Thymus (tissue), 11 donors: ENCODE measurements around the gene C2orf92. TPM values are rescaled to one million over a fixed set of nuclear protein-coding genes. Genes with fewer than 3 reads are reported as not detected.

Experiments used
- DNase-seq, 9 donors: peaks; one replicate each; pipeline ENCODE4 v3.0.0-alpha.2; 2013; ENCODE audit warnings: low spot score in 9 of 9, low read depth in 6 of 9, missing footprints in 1 of 9
- H3K27ac ChIP-seq, 2 donors: one replicate each; pipeline ENCODE4 v1.5.1; 2013; ENCODE audit warnings: control low read depth in 1 of 2, low read depth in 1 of 2, low read length in 1 of 2, mild to moderate bottlenecking in 1 of 2, moderate library complexity in 1 of 2
- H3K27me3 ChIP-seq, 2 donors: one replicate each; pipeline ENCODE4 v1.5.1; 2013; ENCODE audit warnings: low read length in 1 of 2; ENCODE audit not compliant: control insufficient read depth in 2 of 2, insufficient read depth in 1 of 2
- H3K36me3 ChIP-seq, 2 donors: one replicate each; pipeline ENCODE4 v1.5.1; 2013; ENCODE audit warnings: low read length in 1 of 2, mild to moderate bottlenecking in 1 of 2, moderate library complexity in 1 of 2; ENCODE audit not compliant: control insufficient read depth in 2 of 2, insufficient read depth in 2 of 2
- H3K4me1 ChIP-seq, 2 donors: one replicate each; pipeline ENCODE4 v1.5.1; 2013; ENCODE audit warnings: low read length in 2 of 2; ENCODE audit not compliant: control insufficient read depth in 2 of 2, insufficient read depth in 2 of 2
- H3K4me3 ChIP-seq, 2 donors: one replicate each; pipeline ENCODE4 v1.5.1; 2013; ENCODE audit warnings: low read length in 2 of 2, control low read depth in 1 of 2, mild to moderate bottlenecking in 1 of 2
- H3K9me3 ChIP-seq, 2 donors: one replicate each; pipeline ENCODE4 v1.5.1; 2013; ENCODE audit warnings: low read length in 1 of 2, mild to moderate bottlenecking in 1 of 2; ENCODE audit not compliant: control insufficient read depth in 2 of 2, insufficient read depth in 1 of 2
- WGBS: extraction: QIAGEN DNeasy Blood & Tissue Kit; methylation state at CpG from one replicate; pipeline ENCODE4 v1.1.7; 2013; 5-methylcytosine and 5-hydroxymethylcytosine counted together
- polyA plus RNA-seq: library from polyadenylated mRNA; stranded (reverse); fragments of 200-250 nt; gene quantifications from one replicate; pipeline ENCODE4 v1.2.3, GENCODE V29; 2013
- total RNA-seq: library from RNA; stranded (reverse); fragments of 120-200 nt; gene quantifications from one replicate; pipeline ENCODE4 v1.2.4, GENCODE V29; 2013
- donor health status: healthy.

The C2orf92 gene
- total and polyA plus RNA-seq, 2 donors: 2.9 to 13.1 TPM

DNA sequence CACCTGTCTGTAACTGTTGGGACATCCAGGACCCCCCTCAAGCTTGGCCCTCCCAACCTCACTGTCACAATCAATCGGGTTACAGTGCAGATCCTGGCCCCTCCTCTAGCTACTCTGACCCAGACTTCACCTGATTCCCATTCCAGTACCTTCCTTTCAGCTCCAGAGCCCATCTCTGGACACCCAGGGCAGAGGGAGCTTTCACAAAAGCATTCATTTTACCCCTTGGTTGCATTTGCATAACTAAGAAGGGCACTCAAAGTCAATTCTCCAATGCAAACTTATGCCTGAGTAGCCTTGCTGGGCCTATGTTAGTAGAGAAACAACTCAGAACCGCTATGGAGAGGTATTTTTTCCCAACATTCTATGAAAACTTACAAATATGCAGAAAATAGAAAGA, 51.2 kb downstream of the C2orf92 start:
- 95% methylated on average over 2 of the region's 2 CpGs for WGBS
- H3K27ac ChIP-seq: no peak overlapping the region
- H3K27me3 ChIP-seq: no peaks in the 10 kb centered on the region
- no peaks in the 10 kb centered on the region for H3K9me3 ChIP-seq
- H3K36me3 ChIP-seq: peaks cover 59 to 68% of the 10 kb centered on the region in 2 donors
- H3K4me1 ChIP-seq: peaks cover 38 to 50% of the 10 kb centered on the region in 2 donors
- DNase-seq: no peak
- H3K4me3 ChIP-seq: no peak overlapping the region

DNA sequence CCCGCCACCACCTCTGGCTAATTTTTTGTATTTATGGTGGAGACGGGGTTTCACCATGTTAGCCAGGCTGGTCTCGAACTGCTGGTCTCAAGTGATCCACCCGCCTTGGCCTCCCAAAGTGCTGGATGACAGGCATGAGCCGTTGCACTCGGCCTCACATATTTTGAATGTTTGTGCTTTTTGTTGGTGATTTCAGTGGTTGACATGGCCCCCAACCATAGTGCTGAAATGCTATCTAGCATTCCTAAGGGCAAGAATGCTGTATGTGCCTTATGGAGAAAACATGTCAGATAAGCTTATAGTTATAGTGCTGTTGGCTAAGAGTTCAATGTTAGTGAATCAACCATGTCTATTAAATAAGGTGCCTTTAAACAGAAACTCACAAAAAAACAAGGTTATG, 52.7 kb downstream of the C2orf92 start:
- Histone ChIP-seq H3K27me3 (no peaks in the 10 kb centered on the region), H3K9me3 (no peaks in the 10 kb centered on the region), H3K36me3 (peaks cover 62 to 69% of the 10 kb centered on the region in 2 donors), H3K27ac (no peak overlapping the region), H3K4me1 (peaks cover 24 to 35% of the 10 kb centered on the region in 2 donors), H3K4me3 (no peak overlapping the region)
- DNase-seq: no peak
- WGBS: 98% methylated on average over 6 of the region's 6 CpGs

DNA sequence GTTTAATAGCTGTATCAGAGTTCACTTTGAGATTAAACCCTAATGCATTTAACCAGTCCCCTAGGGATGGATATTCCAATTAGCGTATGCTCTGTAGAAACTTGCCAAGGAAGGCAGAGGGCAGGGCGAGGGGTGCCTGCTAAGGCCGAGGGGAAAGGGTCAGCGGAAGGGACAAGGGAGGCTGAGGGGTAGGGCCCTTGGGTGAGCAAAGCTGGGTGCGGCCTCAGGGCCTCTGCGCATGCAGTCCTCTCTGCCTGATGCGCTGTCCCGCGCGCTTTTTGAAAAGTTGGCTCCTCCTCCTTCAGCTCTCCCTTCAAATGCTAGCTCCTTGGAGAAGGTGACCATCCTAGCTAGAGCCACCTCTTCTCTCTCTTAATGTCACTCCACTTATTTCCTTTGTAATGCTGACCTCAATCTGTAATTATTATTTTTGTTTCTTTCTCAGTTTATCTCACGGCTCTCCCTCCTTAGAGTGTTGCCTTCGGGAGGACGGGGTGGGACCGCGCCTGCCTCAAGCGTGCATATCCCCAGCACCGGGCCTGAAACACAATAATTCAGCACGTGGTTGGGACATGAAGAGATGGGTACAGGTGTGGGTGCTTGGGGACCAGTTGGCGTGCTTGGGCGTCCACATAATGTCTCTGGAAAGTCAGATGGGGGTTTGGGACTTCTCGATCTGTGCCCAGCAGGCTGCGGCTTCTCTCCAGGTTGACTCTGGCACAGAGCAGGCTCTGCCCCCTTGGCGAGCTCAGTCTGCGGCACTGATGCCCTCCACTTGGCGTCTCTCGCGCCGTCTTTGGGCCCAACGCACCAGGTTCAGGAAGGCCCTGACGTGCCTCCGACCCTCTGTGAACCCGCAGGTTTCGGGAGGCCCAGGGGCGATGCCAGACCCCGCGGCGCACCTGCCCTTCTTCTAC, 53.9 kb downstream of the C2orf92 start:
- Histone ChIP-seq H3K9me3 (no peaks in the 10 kb centered on the region), H3K27ac (no peak overlapping the region), H3K36me3 (peaks cover 66 to 76% of the 10 kb centered on the region in 2 donors), H3K27me3 (no peaks in the 10 kb centered on the region), H3K4me1 (peaks cover 13 to 27% of the 10 kb centered on the region in 2 donors), H3K4me3 (no peak overlapping the region)
- no peak for DNase-seq
- WGBS: 95% methylated on average over 37 of the region's 37 CpGs

DNA sequence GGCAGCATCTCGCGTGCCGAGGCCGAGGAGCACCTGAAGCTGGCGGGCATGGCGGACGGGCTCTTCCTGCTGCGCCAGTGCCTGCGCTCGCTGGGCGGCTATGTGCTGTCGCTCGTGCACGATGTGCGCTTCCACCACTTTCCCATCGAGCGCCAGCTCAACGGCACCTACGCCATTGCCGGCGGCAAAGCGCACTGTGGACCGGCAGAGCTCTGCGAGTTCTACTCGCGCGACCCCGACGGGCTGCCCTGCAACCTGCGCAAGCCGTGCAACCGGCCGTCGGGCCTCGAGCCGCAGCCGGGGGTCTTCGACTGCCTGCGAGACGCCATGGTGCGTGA, 54.5 kb downstream of the C2orf92 start:
- Histone ChIP-seq H3K27ac (no peak overlapping the region), H3K4me1 (peaks cover 13 to 20% of the 10 kb centered on the region in 2 donors), H3K27me3 (no peaks in the 10 kb centered on the region), H3K9me3 (no peaks in the 10 kb centered on the region), H3K4me3 (no peak overlapping the region), H3K36me3 (peaks cover 69 to 79% of the 10 kb centered on the region in 2 donors)
- DNase-seq: no peak
- 94% methylated on average over 41 of the region's 41 CpGs for WGBS

DNA sequence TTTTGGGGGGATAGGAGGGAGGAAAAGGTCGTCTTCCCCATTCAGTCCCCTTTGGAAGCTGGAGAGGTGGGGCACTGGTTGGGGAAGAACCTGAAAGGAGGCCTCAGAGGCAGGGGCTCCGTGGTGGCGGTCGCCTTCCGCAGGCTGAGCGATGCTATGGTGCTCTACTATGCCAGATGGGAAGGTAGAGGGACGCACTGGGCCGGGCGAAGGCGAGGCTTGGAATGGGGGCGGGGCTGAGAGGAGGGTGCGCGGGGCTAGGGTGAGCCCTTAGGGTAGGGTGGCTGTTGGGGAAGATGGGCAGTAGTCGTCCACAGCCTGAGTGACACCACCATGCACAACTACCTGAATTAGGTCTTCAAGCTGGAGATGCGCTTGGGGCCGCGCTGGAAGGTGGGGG, 55.0 kb downstream of the C2orf92 start:
- WGBS: 97% methylated on average over 17 of the region's 17 CpGs
- H3K9me3 ChIP-seq: no peaks in the 10 kb centered on the region
- no peak for DNase-seq

DNA sequence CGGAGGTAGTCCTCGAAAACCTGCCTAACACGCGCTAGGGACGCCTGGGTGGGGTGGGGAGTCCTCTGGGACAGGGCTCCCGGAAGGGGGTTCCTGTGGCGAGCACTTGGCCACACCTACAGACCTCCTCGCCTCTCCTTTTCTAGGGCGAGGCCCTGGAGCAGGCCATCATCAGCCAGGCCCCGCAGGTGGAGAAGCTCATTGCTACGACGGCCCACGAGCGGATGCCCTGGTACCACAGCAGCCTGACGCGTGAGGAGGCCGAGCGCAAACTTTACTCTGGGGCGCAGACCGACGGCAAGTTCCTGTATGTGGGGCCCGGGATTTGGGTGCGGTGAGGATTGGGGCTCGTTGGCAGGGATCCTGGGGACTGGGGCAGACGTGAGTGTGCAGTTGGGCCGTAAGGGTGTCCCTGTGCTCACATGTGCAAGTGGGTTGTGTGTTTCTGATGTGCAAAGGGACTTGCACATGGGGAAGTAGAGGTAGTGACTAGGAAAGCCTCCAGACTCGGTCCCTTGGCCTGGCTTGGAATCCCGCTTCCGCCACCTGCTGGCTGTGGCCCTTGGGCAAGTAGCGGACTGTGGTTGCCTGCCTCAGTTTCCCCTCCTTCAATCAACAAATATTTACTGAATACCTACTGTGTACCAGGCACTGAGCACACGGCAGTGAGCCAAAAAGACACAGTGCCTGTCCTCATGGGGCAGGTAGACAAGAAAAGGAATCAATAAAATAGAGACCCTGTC, 55.6 kb downstream of the C2orf92 start:
- WGBS: 97% methylated on average over 31 of the region's 31 CpGs
- Histone ChIP-seq H3K4me3 (no peak overlapping the region), H3K9me3 (peaks cover 0 to 3% of the 10 kb centered on the region in 2 donors), H3K4me1 (peaks cover 4 to 10% of the 10 kb centered on the region in 2 donors), H3K27me3 (no peaks in the 10 kb centered on the region), H3K27ac (no peak overlapping the region), H3K36me3 (peaks cover 68 to 82% of the 10 kb centered on the region in 2 donors)
- no peak for DNase-seq

More for the DNA sequence above, 55.0 kb downstream of the C2orf92 start:
- no peak overlapping the region for H3K4me3 ChIP-seq
- peaks cover 9 to 16% of the 10 kb centered on the region in 2 donors for H3K4me1 ChIP-seq
- peaks cover 69 to 83% of the 10 kb centered on the region in 2 donors for H3K36me3 ChIP-seq
- H3K27ac ChIP-seq: no peak overlapping the region
- no peaks in the 10 kb centered on the region for H3K27me3 ChIP-seq

DNA sequence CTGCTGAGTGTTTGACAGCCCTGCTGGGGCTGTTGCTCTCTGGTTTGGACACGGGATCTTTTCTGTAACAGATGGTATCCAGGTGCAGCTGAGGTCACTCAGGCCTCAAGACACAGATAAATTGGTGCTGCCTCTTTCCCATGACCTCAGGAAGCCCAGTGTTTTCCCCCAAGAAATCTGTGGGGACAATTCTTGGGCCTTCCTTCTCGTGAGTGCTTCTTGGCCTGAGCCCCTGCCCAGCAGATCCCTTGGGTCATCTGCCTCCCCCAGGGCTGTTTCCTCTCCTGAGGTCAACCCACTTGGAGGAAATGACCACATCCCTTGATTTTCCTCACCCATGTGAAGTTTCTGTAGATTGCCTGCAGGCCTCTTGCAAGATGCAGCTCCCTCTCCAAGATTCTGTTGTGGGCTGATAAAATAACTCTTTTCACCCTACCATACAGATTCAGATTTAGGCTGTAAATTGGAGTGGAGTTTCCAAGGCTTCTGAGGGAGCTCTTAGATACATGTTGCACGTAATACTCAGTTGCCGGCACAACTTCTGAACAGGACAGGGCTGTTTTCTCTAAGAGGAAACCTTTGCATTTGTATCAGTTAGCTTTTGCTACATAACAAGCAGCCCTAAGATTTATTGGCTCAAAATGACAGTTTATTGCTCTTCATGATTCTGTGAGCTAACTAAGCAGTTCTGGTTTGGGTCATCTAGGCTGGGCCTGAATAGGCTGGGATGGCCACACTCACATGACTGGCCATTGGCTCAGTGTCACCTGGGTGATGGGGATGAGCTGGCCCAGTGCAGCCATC, 57.0 kb downstream of the C2orf92 start:
- no peak for DNase-seq
- Histone ChIP-seq H3K4me1 (peaks cover 0 to 5% of the 10 kb centered on the region in 2 donors), H3K4me3 (no peak overlapping the region)

DNA sequence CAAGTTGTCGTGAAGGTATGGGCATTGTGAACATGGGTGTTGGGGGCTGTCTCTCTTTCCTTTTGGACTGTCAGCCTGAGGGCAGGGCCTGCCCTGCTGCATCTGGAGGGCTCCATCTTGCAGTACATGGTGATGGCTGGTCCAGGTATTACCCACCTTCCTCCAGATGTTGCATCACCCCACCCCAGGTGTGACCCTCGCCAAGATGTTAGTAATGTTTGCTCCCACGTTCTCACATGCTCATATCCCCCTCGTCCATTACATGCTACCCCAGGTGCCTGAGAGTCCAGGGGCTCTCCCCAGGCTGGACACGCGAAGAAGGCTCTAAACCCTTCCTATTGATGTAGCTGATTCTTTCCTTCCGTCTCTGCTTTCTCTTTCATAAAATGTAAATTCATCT, 57.8 kb downstream of the C2orf92 start:
- H3K4me1 ChIP-seq: peaks cover 0 to 3% of the 10 kb centered on the region in 2 donors
- H3K27me3 ChIP-seq: no peaks in the 10 kb centered on the region
- H3K36me3 ChIP-seq: peaks cover 80 to 88% of the 10 kb centered on the region in 2 donors
- no peak overlapping the region for H3K27ac ChIP-seq
- H3K9me3 ChIP-seq: peaks cover 0 to 7% of the 10 kb centered on the region in 2 donors
- no peak for DNase-seq
- 98% methylated on average over 7 of the region's 7 CpGs for WGBS
- no peak overlapping the region for H3K4me3 ChIP-seq

More for the DNA sequence above, 57.0 kb downstream of the C2orf92 start:
- WGBS: 71% methylated on average over 4 of the region's 4 CpGs
- no peaks in the 10 kb centered on the region for H3K27me3 ChIP-seq
- H3K27ac ChIP-seq: no peak overlapping the region
- H3K9me3 ChIP-seq: peaks cover 0 to 6% of the 10 kb centered on the region in 2 donors
- peaks cover 72 to 82% of the 10 kb centered on the region in 2 donors for H3K36me3 ChIP-seq
